Measurements from ENCODE around the gene DYRK1B.

The DYRK1B gene

GRCh38 chr19:39873385-39873784 lies 39.4 kb upstream of the DYRK1B start:
- H3K4me3 ChIP-seq (ENCODE audit: low read length): no peak overlapping the region
- H3K36me3 ChIP-seq (ENCODE audit: insufficient read depth, low read length): no peaks in the 10 kb centered on the region
- H3K27me3 ChIP-seq (ENCODE audit: control insufficient read depth, insufficient read depth, low read length): no peaks in the 10 kb centered on the region
- no peaks in the 10 kb centered on the region for H3K4me1 ChIP-seq (ENCODE audit: control insufficient read depth, insufficient read depth, low read length)
- H3K9ac ChIP-seq (ENCODE audit: low read depth, low read length): no peak overlapping the region
- no peak overlapping the region for H3K4me2 ChIP-seq (ENCODE audit: low read length)
- no peaks in the 10 kb centered on the region for H3K9me3 ChIP-seq (replicated peaks; ENCODE audit: low read length)

- Histone ChIP-seq H3K36me3 (ENCODE audit: insufficient read depth, low read length) (no peaks in the 10 kb centered on the region), H3K4me2 (ENCODE audit: low read length) (no peak overlapping the region), H3K4me3 (ENCODE audit: low read length) (no peak overlapping the region), H3K27me3 (ENCODE audit: control insufficient read depth, insufficient read depth, low read length) (peaks cover 2% of the 10 kb centered on the region), H3K9me3 (replicated peaks; ENCODE audit: low read length) (no peaks in the 10 kb centered on the region), H3K4me1 (ENCODE audit: control insufficient read depth, insufficient read depth, low read length) (no peaks in the 10 kb centered on the region), H3K9ac (ENCODE audit: low read depth, low read length) (no peak overlapping the region)
These were observed 38.2 kb upstream of the DYRK1B start for GRCh38 chr19:39871886-39872866.

GRCh38 chr19:39871362-39871761 lies 37.4 kb upstream of the DYRK1B start:
- Histone ChIP-seq H3K9ac (ENCODE audit: low read depth, low read length) (no peak overlapping the region), H3K9me3 (replicated peaks; ENCODE audit: low read length) (no peaks in the 10 kb centered on the region), H3K4me2 (ENCODE audit: low read length) (no peak overlapping the region), H3K4me3 (ENCODE audit: low read length) (no peak overlapping the region), H3K4me1 (ENCODE audit: control insufficient read depth, insufficient read depth, low read length) (no peaks in the 10 kb centered on the region), H3K27me3 (ENCODE audit: control insufficient read depth, insufficient read depth, low read length) (peaks cover 2% of the 10 kb centered on the region), H3K36me3 (ENCODE audit: insufficient read depth, low read length) (no peaks in the 10 kb centered on the region)

GRCh38 chr19:39870171-39870971 lies 36.4 kb upstream of the DYRK1B start:
- Histone ChIP-seq H3K4me2 (ENCODE audit: low read length) (no peak overlapping the region), H3K9ac (ENCODE audit: low read depth, low read length) (no peak overlapping the region), H3K9me3 (replicated peaks; ENCODE audit: low read length) (no peaks in the 10 kb centered on the region), H3K4me1 (ENCODE audit: control insufficient read depth, insufficient read depth, low read length) (no peaks in the 10 kb centered on the region), H3K27me3 (ENCODE audit: control insufficient read depth, insufficient read depth, low read length) (peaks cover 2% of the 10 kb centered on the region), H3K4me3 (ENCODE audit: low read length) (no peak overlapping the region), H3K36me3 (ENCODE audit: insufficient read depth, low read length) (no peaks in the 10 kb centered on the region)

GRCh38 chr19:39867952-39868351 lies 34.0 kb upstream of the DYRK1B start:
- no peak overlapping the region for H3K4me2 ChIP-seq (ENCODE audit: low read length)
- H3K4me3 ChIP-seq (ENCODE audit: low read length): no peak overlapping the region
- no peaks in the 10 kb centered on the region for H3K4me1 ChIP-seq (ENCODE audit: control insufficient read depth, insufficient read depth, low read length)
- no peak overlapping the region for H3K9ac ChIP-seq (ENCODE audit: low read depth, low read length)
- H3K9me3 ChIP-seq (replicated peaks; ENCODE audit: low read length): no peaks in the 10 kb centered on the region
- H3K36me3 ChIP-seq (ENCODE audit: insufficient read depth, low read length): no peaks in the 10 kb centered on the region
- H3K27me3 ChIP-seq (ENCODE audit: control insufficient read depth, insufficient read depth, low read length): peaks cover 5% of the 10 kb centered on the region

GRCh38 chr19:39867133-39867532 lies 33.2 kb upstream of the DYRK1B start:
- no peak overlapping the region for H3K4me3 ChIP-seq (ENCODE audit: low read length)
- no peak overlapping the region for H3K4me2 ChIP-seq (ENCODE audit: low read length)
- no peaks in the 10 kb centered on the region for H3K9me3 ChIP-seq (replicated peaks; ENCODE audit: low read length)
- H3K36me3 ChIP-seq (ENCODE audit: insufficient read depth, low read length): no peaks in the 10 kb centered on the region
- H3K9ac ChIP-seq (ENCODE audit: low read depth, low read length): no peak overlapping the region
- no peaks in the 10 kb centered on the region for H3K4me1 ChIP-seq (ENCODE audit: control insufficient read depth, insufficient read depth, low read length)
- H3K27me3 ChIP-seq (ENCODE audit: control insufficient read depth, insufficient read depth, low read length): peaks cover 5% of the 10 kb centered on the region

GRCh38 chr19:39865953-39866352 lies 32.0 kb upstream of the DYRK1B start:
- no peak overlapping the region for H3K4me2 ChIP-seq (ENCODE audit: low read length)
- H3K9me3 ChIP-seq (replicated peaks; ENCODE audit: low read length): no peaks in the 10 kb centered on the region
- peaks cover 5% of the 10 kb centered on the region for H3K27me3 ChIP-seq (ENCODE audit: control insufficient read depth, insufficient read depth, low read length)
- no peaks in the 10 kb centered on the region for H3K36me3 ChIP-seq (ENCODE audit: insufficient read depth, low read length)
- H3K4me1 ChIP-seq (ENCODE audit: control insufficient read depth, insufficient read depth, low read length): no peaks in the 10 kb centered on the region
- H3K9ac ChIP-seq (ENCODE audit: low read depth, low read length): no peak overlapping the region
- no peak overlapping the region for H3K4me3 ChIP-seq (ENCODE audit: low read length)

GRCh38 chr19:39865186-39865585 lies 31.2 kb upstream of the DYRK1B start:
- Histone ChIP-seq H3K4me1 (ENCODE audit: control insufficient read depth, insufficient read depth, low read length) (no peaks in the 10 kb centered on the region), H3K4me3 (ENCODE audit: low read length) (no peak overlapping the region), H3K9me3 (replicated peaks; ENCODE audit: low read length) (no peaks in the 10 kb centered on the region), H3K4me2 (ENCODE audit: low read length) (no peak overlapping the region), H3K9ac (ENCODE audit: low read depth, low read length) (no peak overlapping the region), H3K36me3 (ENCODE audit: insufficient read depth, low read length) (no peaks in the 10 kb centered on the region), H3K27me3 (ENCODE audit: control insufficient read depth, insufficient read depth, low read length) (peaks cover 5% of the 10 kb centered on the region)

- no peaks in the 10 kb centered on the region for H3K9me3 ChIP-seq (replicated peaks; ENCODE audit: low read length)
- H3K4me3 ChIP-seq (ENCODE audit: low read length): no peak overlapping the region
- no peaks in the 10 kb centered on the region for H3K36me3 ChIP-seq (ENCODE audit: insufficient read depth, low read length)
- no peak overlapping the region for H3K9ac ChIP-seq (ENCODE audit: low read depth, low read length)
- H3K27me3 ChIP-seq (ENCODE audit: control insufficient read depth, insufficient read depth, low read length): peaks cover 5% of the 10 kb centered on the region
- no peaks in the 10 kb centered on the region for H3K4me1 ChIP-seq (ENCODE audit: control insufficient read depth, insufficient read depth, low read length)
- no peak overlapping the region for H3K4me2 ChIP-seq (ENCODE audit: low read length)
These were observed 30.2 kb upstream of the DYRK1B start for GRCh38 chr19:39864118-39864517.

- no peaks in the 10 kb centered on the region for H3K9me3 ChIP-seq (replicated peaks; ENCODE audit: low read length)
- H3K4me3 ChIP-seq (ENCODE audit: low read length): no peak overlapping the region
- H3K4me1 ChIP-seq (ENCODE audit: control insufficient read depth, insufficient read depth, low read length): no peaks in the 10 kb centered on the region
- H3K4me2 ChIP-seq (ENCODE audit: low read length): no peak overlapping the region
- peaks cover 3% of the 10 kb centered on the region for H3K27me3 ChIP-seq (ENCODE audit: control insufficient read depth, insufficient read depth, low read length)
- H3K9ac ChIP-seq (ENCODE audit: low read depth, low read length): no peak overlapping the region
- no peaks in the 10 kb centered on the region for H3K36me3 ChIP-seq (ENCODE audit: insufficient read depth, low read length)
These were observed 24.6 kb upstream of the DYRK1B start for GRCh38 chr19:39858541-39858940.

GRCh38 chr19:39852882-39853281 lies 18.9 kb upstream of the DYRK1B start:
- H3K36me3 ChIP-seq (ENCODE audit: insufficient read depth, low read length): no peaks in the 10 kb centered on the region
- H3K9ac ChIP-seq (ENCODE audit: low read depth, low read length): no peak overlapping the region
- no peak overlapping the region for H3K4me2 ChIP-seq (ENCODE audit: low read length)
- no peaks in the 10 kb centered on the region for H3K4me1 ChIP-seq (ENCODE audit: control insufficient read depth, insufficient read depth, low read length)
- H3K4me3 ChIP-seq (ENCODE audit: low read length): no peak overlapping the region
- no peaks in the 10 kb centered on the region for H3K9me3 ChIP-seq (replicated peaks; ENCODE audit: low read length)
- H3K27me3 ChIP-seq (ENCODE audit: control insufficient read depth, insufficient read depth, low read length): no peaks in the 10 kb centered on the region

Measured in skeletal muscle satellite cell (primary cell).